CD1c-positive myeloid dendritic cell (primary cell): ENCODE data around the gene SLC45A1.

ENCODE experiments used
- DNase-seq: peaks from one replicate; pipeline ENCODE4 v3.0.0-alpha.2; 2016; ENCODE audit errors: extremely low spot score

Gene SLC45A1

DNA sequence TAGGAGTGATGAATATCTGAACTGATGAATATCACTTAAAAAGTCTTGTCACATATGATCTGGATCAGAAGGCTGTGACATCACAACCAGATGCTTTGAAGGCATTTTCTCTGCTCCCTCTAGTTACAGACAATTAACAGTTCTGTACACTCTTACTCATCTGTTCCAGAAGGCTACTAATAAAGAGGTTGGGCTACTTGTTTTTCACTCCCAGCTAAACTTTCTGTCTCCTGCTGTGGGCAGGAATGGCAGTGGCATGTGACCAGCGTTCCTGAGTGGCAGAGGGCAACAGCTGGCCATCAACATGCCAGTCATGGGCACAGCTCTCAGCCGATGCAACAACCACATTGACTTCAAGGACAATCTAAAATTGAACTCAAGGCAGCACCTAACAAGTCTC is 66.7 kb downstream of the SLC45A1 start:
- no peak for DNase-seq

DNA sequence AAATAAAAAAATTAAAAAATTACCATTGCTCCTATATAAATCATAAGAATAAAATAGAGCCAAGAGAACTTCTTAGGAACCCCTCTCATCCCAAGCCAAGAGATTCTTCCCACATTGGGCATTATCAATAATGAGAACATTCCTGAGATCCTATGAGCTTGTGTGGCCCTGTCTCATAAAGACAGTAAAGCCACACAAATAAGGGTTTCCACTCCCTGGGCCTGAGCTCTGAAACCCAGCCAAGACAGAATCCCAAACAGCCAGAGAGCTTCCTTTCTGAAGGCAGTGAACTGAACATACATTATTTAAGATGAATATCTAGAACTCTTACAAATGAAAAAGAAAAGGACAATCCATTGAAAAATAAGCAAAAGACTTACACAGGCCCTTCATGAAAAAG is 68.3 kb downstream of the SLC45A1 start:
- DNase-seq = no peak

DNA sequence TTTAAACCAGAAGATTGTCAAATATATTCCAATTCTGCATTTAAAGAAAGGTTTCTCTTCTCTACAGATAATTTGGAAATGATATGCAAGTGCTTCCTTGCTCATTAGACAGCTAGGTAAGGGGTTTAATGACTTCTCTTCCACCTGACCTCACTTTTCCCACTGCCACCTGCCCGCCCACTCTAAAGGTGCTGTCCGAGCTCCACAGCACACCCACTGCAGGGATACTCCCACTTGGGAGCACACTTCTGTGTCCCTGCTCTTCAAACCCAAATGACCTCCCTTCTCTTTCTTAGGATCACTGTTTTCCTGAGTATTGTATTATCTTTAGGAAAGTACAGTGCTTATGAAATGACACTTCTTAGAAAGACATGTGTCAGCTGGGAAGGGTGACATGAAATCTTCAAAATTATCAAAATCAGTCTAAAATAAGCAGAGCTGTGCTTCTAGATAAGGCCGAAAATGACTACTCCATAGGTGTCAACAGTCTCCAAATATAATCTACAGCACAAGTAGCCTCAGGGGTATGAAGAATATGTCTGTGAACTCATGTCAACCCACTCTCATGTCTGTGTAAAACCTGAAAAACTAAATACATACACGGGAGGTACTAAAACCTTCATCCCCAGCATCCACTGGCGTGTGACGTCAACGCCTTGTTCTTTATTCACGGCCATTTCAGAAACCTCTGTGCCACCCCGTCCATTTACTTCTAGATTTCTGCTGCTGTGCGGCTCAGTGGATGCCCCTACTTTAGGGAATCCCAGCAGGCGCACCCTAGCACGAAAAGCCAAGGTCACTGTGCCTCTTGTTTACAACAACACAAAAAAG is 71.0 kb downstream of the SLC45A1 start:
- no peak for DNase-seq

DNA sequence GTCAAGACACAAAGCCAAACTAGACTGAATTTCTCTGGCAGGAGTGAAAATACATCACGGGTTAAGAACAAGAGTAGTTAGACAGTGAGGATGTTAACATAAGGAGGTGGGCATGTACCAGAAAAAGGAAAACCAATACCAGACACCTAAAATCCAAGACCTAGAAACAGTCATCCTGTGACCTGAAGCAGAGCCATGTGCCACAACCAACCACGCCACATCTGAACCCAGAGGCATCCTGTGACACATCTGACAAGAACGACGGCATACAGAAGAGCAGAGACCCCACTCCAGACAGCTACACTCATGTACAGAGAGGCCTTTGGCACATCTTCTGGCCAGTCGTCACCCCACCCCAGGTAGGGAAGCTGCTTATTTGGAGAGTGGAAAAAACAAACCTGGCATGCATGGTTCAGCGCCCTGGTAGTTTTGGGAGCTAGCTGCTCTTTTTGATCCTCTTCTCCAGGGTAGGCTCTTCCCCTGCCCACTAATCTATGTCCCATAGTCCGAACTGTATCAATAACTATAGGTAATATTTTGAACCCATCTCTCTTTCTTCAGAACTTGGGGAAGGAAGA is 72.1 kb downstream of the SLC45A1 start:
- no peak for DNase-seq

DNA sequence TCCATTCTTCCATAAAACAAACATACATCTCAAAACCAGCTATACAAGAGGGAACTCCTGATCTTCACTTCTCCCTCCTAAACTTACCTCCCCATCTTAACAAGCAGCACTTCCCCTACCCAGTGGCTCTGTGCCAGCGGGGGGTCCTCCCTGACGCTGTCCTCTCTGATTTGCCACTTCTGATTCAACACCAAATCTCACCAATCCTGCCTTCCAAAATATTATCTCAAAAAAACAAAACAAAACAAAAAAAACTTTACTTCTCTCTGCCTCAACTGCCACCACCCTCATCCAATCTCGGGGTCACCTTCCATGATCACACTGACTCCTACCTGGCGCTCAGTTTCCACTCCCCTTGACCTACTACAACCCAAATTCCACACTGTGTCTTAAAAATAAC is 72.8 kb downstream of the SLC45A1 start:
- DNase-seq = no peak

DNA sequence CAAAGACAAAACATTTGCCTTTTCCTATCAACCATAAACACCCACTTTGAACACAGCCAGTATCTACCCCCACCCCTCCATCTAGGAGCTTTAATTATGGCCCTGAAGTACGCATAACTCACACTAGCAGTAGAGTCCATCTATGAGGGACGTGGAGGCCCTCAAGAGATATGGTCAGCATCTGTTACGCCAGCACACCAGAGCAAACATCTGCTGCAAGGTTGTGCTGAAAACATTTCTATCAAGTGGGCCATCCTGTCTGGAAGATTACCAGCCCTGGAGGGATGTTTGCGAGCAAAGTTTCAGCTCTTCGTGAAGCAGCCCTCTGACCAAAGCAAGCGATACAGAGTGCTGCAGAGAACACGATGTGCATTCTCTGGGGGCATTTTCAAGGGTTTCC is 74.6 kb downstream of the SLC45A1 start:
- no peak for DNase-seq
